ENCODE measurements around the gene FRMD4A. TPM values are rescaled to one million over a fixed set of nuclear protein-coding genes. Genes with fewer than 3 reads are reported as not detected.
"Not testable (repeated sequence)": the region's sequence is repeated elsewhere in the genome, so short reads cannot be mapped to it uniquely, and the experiment has no call there.

FRMD4A gene
- total RNA-seq, 1 experiment from 2014 or later, result 1.1 TPM

- DNase-seq (ENCODE audit: low spot score), result no peak
Observed at GRCh38 chr10:13722747-13723653, 607.7 kb downstream of the FRMD4A start.

GRCh38 chr10:13721486-13721885, 609.2 kb downstream of the FRMD4A start:
- no peak for DNase-seq (ENCODE audit: low spot score)

- no peak for DNase-seq (ENCODE audit: low spot score)
Observed at GRCh38 chr10:13720699-13721098, 610.0 kb downstream of the FRMD4A start.

GRCh38 chr10:13719425-13719824, 611.3 kb downstream of the FRMD4A start:
- no peak for DNase-seq (ENCODE audit: low spot score)

- DNase-seq (ENCODE audit: low spot score), result no peak
Observed at GRCh38 chr10:13718820-13719219, 611.9 kb downstream of the FRMD4A start.

GRCh38 chr10:13717936-13718772, 612.6 kb downstream of the FRMD4A start:
- peak; percentile 85 for DNase-seq (ENCODE audit: low spot score)

GRCh38 chr10:13717571-13717935, 613.2 kb downstream of the FRMD4A start:
- DNase-seq (ENCODE audit: low spot score), result no peak

- no peak for DNase-seq (ENCODE audit: low spot score)
Observed at GRCh38 chr10:13716081-13717071, 614.3 kb downstream of the FRMD4A start.

- DNase-seq (ENCODE audit: low spot score), result not testable (repeated sequence)
Observed at GRCh38 chr10:13715596-13715995, 615.1 kb downstream of the FRMD4A start.

- DNase-seq (ENCODE audit: low spot score), result no peak
Observed at GRCh38 chr10:13715100-13715499, 615.6 kb downstream of the FRMD4A start.

GRCh38 chr10:13712837-13713581, 617.7 kb downstream of the FRMD4A start:
- DNase-seq (ENCODE audit: low spot score), result peak; percentile 75

GRCh38 chr10:13712476-13712836, 618.3 kb downstream of the FRMD4A start:
- no peak for DNase-seq (ENCODE audit: low spot score)

GRCh38 chr10:13711291-13711690, 619.4 kb downstream of the FRMD4A start:
- DNase-seq (ENCODE audit: low spot score), result no peak

GRCh38 chr10:13709931-13710650, 620.6 kb downstream of the FRMD4A start:
- no peak for DNase-seq (ENCODE audit: low spot score)

GRCh38 chr10:13708256-13708990, 622.3 kb downstream of the FRMD4A start:
- DNase-seq (ENCODE audit: low spot score), result peak; percentile 42

GRCh38 chr10:13707156-13707881, 623.4 kb downstream of the FRMD4A start:
- peak; percentile 51 for DNase-seq (ENCODE audit: low spot score)

GRCh38 chr10:13706604-13707003, 624.1 kb downstream of the FRMD4A start:
- DNase-seq (ENCODE audit: low spot score), result no peak

- no peak for DNase-seq (ENCODE audit: low spot score)
Observed at GRCh38 chr10:13706175-13706574, 624.5 kb downstream of the FRMD4A start.

Data from H4 (cell line).